ENCODE results near the gene NAGLU. TPM values are rescaled to one million over a fixed set of nuclear protein-coding genes. Genes with fewer than 3 reads are reported as not detected.
A peak's percentile ranks its signal among the peaks of the same experiment; 100 is the strongest.

Gene NAGLU
- total and polyA plus RNA-seq, 2 of the 13 experiments (the other 11 are each of a cell fraction or from before 2014, with no cell fraction given), result 28.2 to 40.1 TPM

GRCh38 chr17:42566215-42566882 is 30.3 kb downstream of the NAGLU start (continued):
- no peak for TF ChIP-seq JDP2 (CRISPR knock-in tag; IDR thresholded peaks at IDR 0.05; ENCODE audit: borderline replicate concordance)
- no peak for TF ChIP-seq SRSF1 (optimal IDR thresholded peaks at IDR 0.05; ENCODE audit: low read depth, low read length)
- TF ChIP-seq RAD51 (IDR thresholded peaks at IDR 0.05; ENCODE audit: borderline replicate concordance), result no peak
- no peak for TF ChIP-seq TBX3 (IDR thresholded peaks at IDR 0.05; ENCODE audit: borderline replicate concordance)
- TF ChIP-seq, protein P1, sequence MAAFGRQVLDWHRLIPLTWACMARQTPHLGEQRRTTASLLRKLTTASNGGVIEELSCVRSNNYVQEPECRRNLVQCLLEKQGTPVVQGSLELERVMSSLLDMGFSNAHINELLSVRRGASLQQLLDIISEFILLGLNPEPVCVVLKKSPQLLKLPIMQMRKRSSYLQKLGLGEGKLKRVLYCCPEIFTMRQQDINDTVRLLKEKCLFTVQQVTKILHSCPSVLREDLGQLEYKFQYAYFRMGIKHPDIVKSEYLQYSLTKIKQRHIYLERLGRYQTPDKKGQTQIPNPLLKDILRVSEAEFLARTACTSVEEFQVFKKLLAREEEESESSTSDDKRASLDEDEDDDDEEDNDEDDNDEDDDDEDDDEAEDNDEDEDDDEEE (CRISPR knock-in tag; IDR thresholded peaks at IDR 0.05), result no peak
- TF ChIP-seq ZNF138 (CRISPR knock-in tag; IDR thresholded peaks at IDR 0.05; ENCODE audit: low read depth), result no peak
- no peak for TF ChIP-seq SMAD3 (CRISPR knock-in tag; IDR thresholded peaks at IDR 0.05)
- TF ChIP-seq, protein P2, sequence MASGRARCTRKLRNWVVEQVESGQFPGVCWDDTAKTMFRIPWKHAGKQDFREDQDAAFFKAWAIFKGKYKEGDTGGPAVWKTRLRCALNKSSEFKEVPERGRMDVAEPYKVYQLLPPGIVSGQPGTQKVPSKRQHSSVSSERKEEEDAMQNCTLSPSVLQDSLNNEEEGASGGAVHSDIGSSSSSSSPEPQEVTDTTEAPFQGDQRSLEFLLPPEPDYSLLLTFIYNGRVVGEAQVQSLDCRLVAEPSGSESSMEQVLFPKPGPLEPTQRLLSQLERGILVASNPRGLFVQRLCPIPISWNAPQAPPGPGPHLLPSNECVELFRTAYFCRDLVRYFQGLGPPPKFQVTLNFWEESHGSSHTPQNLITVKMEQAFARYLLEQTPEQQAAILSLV (CRISPR knock-in tag; IDR thresholded peaks at IDR 0.05; ENCODE audit: borderline replicate concordance), result no peak
- no peak for TF ChIP-seq ZSCAN22 (CRISPR knock-in tag; IDR thresholded peaks at IDR 0.05)
- TF ChIP-seq, protein P3, sequence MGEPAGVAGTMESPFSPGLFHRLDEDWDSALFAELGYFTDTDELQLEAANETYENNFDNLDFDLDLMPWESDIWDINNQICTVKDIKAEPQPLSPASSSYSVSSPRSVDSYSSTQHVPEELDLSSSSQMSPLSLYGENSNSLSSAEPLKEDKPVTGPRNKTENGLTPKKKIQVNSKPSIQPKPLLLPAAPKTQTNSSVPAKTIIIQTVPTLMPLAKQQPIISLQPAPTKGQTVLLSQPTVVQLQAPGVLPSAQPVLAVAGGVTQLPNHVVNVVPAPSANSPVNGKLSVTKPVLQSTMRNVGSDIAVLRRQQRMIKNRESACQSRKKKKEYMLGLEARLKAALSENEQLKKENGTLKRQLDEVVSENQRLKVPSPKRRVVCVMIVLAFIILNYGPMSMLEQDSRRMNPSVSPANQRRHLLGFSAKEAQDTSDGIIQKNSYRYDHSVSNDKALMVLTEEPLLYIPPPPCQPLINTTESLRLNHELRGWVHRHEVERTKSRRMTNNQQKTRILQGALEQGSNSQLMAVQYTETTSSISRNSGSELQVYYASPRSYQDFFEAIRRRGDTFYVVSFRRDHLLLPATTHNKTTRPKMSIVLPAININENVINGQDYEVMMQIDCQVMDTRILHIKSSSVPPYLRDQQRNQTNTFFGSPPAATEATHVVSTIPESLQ (CRISPR knock-in tag; conservative IDR thresholded peaks at IDR 0.05), result no peak
- no peak for TF ChIP-seq HDAC6 (IDR thresholded peaks at IDR 0.05; ENCODE audit: low read depth, low read length)
- TF ChIP-seq, protein P4, sequence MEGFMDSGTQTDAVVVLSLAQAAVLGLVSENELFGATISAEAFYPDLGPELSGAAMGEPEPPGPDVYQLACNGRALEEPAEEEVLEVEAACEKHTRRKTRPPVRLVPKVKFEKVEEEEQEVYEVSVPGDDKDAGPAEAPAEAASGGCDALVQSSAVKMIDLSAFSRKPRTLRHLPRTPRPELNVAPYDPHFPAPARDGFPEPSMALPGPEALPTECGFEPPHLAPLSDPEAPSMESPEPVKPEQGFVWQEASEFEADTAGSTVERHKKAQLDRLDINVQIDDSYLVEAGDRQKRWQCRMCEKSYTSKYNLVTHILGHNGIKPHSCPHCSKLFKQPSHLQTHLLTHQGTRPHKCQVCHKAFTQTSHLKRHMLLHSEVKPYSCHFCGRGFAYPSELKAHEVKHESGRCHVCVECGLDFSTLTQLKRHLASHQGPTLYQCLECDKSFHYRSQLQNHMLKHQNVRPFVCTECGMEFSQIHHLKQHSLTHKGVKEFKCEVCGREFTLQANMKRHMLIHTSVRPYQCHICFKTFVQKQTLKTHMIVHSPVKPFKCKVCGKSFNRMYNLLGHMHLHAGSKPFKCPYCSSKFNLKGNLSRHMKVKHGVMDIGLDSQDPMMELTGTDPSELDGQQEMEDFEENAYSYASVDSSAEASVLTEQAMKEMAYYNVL (CRISPR knock-in tag; IDR thresholded peaks at IDR 0.05; ENCODE audit: borderline replicate concordance), result 0 out of 2 replicates have a peak, but pooled peaks have one; percentile 5
- TF ChIP-seq ZMYM3 (CRISPR knock-in tag; IDR thresholded peaks at IDR 0.05), result 0 out of 2 replicates have a peak, but pooled peaks have one; percentile 46
- no peak for TF ChIP-seq SMAD9 (CRISPR knock-in tag; IDR thresholded peaks at IDR 0.05)
- no peak for TF ChIP-seq AGO2 (optimal IDR thresholded peaks at IDR 0.05; ENCODE audit: low read depth, low read length)
- TF ChIP-seq ZNF629 (CRISPR knock-in tag; conservative IDR thresholded peaks at IDR 0.05), result no peak
- TF ChIP-seq ZNF468 (CRISPR knock-in tag; IDR thresholded peaks at IDR 0.05), result no peak
- no peak for TF ChIP-seq MYC (CRISPR knock-in tag; IDR thresholded peaks at IDR 0.05; ENCODE audit: borderline replicate concordance)
- no peak for TF ChIP-seq ZFAT (CRISPR knock-in tag; conservative IDR thresholded peaks at IDR 0.05)
- TF ChIP-seq ZMYM4 (CRISPR knock-in tag; IDR thresholded peaks at IDR 0.05), result no peak
- TF ChIP-seq ZNF782 (CRISPR knock-in tag; IDR thresholded peaks at IDR 0.05; ENCODE audit: borderline replicate concordance), result no peak
- no peak for TF ChIP-seq FOXA1 (IDR thresholded peaks at IDR 0.05)
- no peak for TF ChIP-seq FOXA1 (CRISPR knock-in tag; IDR thresholded peaks at IDR 0.05)
- no peak for TF ChIP-seq RBFOX2 (IDR thresholded peaks at IDR 0.05; ENCODE audit: low read depth, low read length)
- no peak for TF ChIP-seq MED13 (CRISPR knock-in tag; IDR thresholded peaks at IDR 0.05)

Data from HepG2 (cell line).